Measurements from ENCODE around the gene NEK4. TPM values are rescaled to one million over a fixed set of nuclear protein-coding genes. Genes with fewer than 3 reads are reported as not detected.
A peak's percentile ranks its signal among the peaks of the same experiment; 100 is the strongest.

The NEK4 gene
- total and polyA plus RNA-seq, 5 donors from 2014 or later: 6.3 to 13.9 (median 7.7) TPM

DNA sequence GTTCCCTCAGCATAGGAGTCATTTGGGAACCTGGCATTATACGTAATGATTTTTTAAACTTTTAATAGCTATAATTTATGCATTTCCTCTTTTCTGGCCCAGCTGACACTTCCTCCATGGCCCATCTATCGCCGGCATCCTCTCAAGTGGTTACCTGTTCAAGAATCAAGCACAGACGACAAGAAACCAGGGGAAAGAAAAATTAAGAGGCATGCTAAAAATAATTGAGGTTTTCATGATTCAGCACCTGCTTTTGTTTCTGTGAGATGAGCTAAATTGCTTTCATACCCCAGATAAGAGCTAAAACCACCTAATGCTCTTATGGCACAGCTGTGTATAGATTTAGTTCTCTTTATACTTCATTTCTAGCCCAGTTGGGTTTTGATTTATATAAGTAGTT is 63.2 kb downstream of the NEK4 start:
- Histone ChIP-seq H3K9me3 (ENCODE audit: control insufficient read depth in 2 of 2, low read length in 2 of 2) (no peaks in the 10 kb centered on the region), H3K27ac (ENCODE audit: insufficient read depth, low read length, poor library complexity, severe bottlenecking) (peak overlapping the region; percentile 53), H3K36me3 (ENCODE audit: control insufficient read depth, insufficient read depth, low read length) (peaks cover 16% of the 10 kb centered on the region), H3K4me3 (ENCODE audit: low read depth, low read length) (peak overlapping the region; percentile 94), H3K4me1 (ENCODE audit: control insufficient read depth, insufficient read depth, low read length, poor library complexity, severe bottlenecking) (peaks cover 35% of the 10 kb centered on the region), H3K27me3 (ENCODE audit: control insufficient read depth, insufficient read depth, low read length) (no peaks in the 10 kb centered on the region)
- no peaks in the 10 kb centered on the region for H3K27me3 Mint-ChIP-seq
- DNase-seq: peak in 1 of 3 donors; percentile 36
- peak overlapping the region; percentile 76 to 100 (median 87) for H3K4me3 Mint-ChIP-seq
- H3K9me3 Mint-ChIP-seq: no peaks in the 10 kb centered on the region
- peak overlapping the region in 1 of 3 donors; percentile 96 for H3K27ac Mint-ChIP-seq
- peaks cover 3% of the 10 kb centered on the region for H3K36me3 Mint-ChIP-seq
- peaks cover 8 to 41% (median 29%) of the 10 kb centered on the region in 4 donors for H3K4me1 Mint-ChIP-seq
- ATAC-seq (ENCODE audit: low read depth in 2 of 2): no peak

DNA sequence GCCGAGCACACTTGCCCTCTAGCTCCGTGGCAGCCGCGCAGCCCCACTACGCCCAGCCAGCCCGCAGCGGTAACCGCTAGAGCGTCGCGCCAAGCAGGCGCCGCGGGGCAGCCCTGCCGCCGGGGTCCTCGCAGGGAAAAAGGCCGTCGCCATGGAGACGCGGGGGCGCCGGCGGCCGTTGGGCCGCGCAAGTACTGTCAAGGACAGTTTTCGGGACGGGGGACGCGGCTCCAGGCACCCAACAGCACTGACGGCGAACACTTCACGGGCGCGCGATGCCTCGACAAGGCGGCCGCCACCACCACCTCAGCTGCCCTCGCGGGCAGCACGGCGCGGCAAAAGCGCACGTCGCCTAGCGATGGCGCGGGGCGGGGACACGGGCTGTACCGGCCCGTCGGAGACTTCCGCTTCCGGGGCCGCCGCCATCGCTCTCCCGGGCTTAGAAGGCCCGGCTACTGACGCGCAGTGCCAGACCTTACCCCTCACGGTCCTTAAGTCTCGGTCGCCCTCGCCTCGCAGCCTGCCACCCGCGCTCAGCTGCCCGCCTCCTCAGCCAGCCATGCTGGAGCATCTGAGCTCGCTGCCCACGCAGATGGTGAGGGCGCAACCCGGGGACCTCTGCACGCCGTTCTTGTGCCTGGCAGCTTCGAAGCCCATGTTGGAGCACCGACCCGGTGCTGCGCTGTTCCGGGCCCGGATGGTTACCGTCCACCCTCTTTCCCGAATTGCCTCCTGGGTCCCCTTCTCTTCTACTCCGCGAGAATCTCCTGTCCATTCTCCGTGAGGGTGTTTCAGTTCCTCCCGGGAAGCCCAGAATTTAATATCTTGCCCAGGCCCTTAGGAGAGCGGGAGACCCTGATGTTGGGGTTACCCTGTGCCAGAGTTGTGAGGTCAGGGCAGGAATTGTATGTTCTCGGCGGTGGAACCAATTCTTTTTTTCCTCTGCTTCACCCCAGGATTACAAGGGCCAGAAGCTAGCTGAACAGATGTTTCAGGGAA is 64.8 kb downstream of the NEK4 start, which contains the start of the genes GLT8D1 and SPCS1:
Gene GLT8D1, minus strand, starts transcription at position 104 of the 999 bp plus-strand sequence. CDS start 5,331 bp downstream, outside the sequence.
Gene SPCS1, plus strand, starts transcription at position 419 of the 999 bp plus-strand sequence. Its CDS starts 141 bp downstream, at position 560.
- peaks cover 3% of the 10 kb centered on the region for H3K36me3 Mint-ChIP-seq
- no peaks in the 10 kb centered on the region for H3K27me3 Mint-ChIP-seq
- ATAC-seq (ENCODE audit: low read depth in 2 of 2) (peak; percentile 92), DNase-seq (peak; percentile 83 to 95 (median 92))
- peaks cover 8 to 41% (median 30%) of the 10 kb centered on the region in 4 donors for H3K4me1 Mint-ChIP-seq
- Histone ChIP-seq H3K4me3 (ENCODE audit: low read depth, low read length) (peak within 1 kb of the TSS; percentile 94), H3K27me3 (ENCODE audit: control insufficient read depth, insufficient read depth, low read length) (no peaks in the 10 kb centered on the region), H3K4me1 (ENCODE audit: control insufficient read depth, insufficient read depth, low read length, poor library complexity, severe bottlenecking) (peaks cover 35% of the 10 kb centered on the region), H3K9me3 (ENCODE audit: control insufficient read depth in 2 of 2, low read length in 2 of 2) (no peaks in the 10 kb centered on the region), H3K36me3 (ENCODE audit: control insufficient read depth, insufficient read depth, low read length) (peaks cover 13% of the 10 kb centered on the region), H3K27ac (ENCODE audit: insufficient read depth, low read length, poor library complexity, severe bottlenecking) (peak within 1 kb of the TSS; percentile 84)
- peak within 1 kb of the TSS; percentile 94 to 96 (median 96) for H3K27ac Mint-ChIP-seq
- H3K4me3 Mint-ChIP-seq: peak within 1 kb of the TSS; percentile 95 to 100 (median 96)
- H3K9me3 Mint-ChIP-seq: no peaks in the 10 kb centered on the region

DNA sequence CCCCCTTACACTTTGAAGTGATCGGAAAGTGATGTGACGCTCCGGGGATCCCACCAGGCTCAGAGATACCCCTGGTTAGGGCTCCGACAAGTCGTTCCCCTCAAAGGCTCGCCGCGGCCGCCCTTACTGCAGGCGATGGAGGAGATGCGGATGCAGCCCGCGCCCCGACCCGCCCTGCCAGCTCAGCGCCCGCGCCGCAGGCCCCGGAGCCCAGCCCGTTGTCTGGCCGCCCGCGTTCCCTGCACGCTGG is 65.4 kb downstream of the NEK4 start:
- peaks cover 8 to 41% (median 30%) of the 10 kb centered on the region in 4 donors for H3K4me1 Mint-ChIP-seq
- peak; percentile 61 to 64 for ATAC-seq (ENCODE audit: low read depth in 2 of 2)
- Histone ChIP-seq H3K36me3 (ENCODE audit: control insufficient read depth, insufficient read depth, low read length) (peaks cover 13% of the 10 kb centered on the region), H3K4me3 (ENCODE audit: low read depth, low read length) (peak overlapping the region; percentile 68), H3K27me3 (ENCODE audit: control insufficient read depth, insufficient read depth, low read length) (no peaks in the 10 kb centered on the region), H3K27ac (ENCODE audit: insufficient read depth, low read length, poor library complexity, severe bottlenecking) (peak overlapping the region; percentile 84), H3K9me3 (ENCODE audit: control insufficient read depth in 2 of 2, low read length in 2 of 2) (no peaks in the 10 kb centered on the region), H3K4me1 (ENCODE audit: control insufficient read depth, insufficient read depth, low read length, poor library complexity, severe bottlenecking) (peaks cover 35% of the 10 kb centered on the region)
- no peaks in the 10 kb centered on the region for H3K9me3 Mint-ChIP-seq
- H3K36me3 Mint-ChIP-seq: peaks cover 3% of the 10 kb centered on the region
- no peaks in the 10 kb centered on the region for H3K27me3 Mint-ChIP-seq
- DNase-seq: no peak
- peak overlapping the region; percentile 89 to 94 (median 94) for H3K27ac Mint-ChIP-seq
- peak overlapping the region; percentile 95 to 100 (median 96) for H3K4me3 Mint-ChIP-seq

DNA sequence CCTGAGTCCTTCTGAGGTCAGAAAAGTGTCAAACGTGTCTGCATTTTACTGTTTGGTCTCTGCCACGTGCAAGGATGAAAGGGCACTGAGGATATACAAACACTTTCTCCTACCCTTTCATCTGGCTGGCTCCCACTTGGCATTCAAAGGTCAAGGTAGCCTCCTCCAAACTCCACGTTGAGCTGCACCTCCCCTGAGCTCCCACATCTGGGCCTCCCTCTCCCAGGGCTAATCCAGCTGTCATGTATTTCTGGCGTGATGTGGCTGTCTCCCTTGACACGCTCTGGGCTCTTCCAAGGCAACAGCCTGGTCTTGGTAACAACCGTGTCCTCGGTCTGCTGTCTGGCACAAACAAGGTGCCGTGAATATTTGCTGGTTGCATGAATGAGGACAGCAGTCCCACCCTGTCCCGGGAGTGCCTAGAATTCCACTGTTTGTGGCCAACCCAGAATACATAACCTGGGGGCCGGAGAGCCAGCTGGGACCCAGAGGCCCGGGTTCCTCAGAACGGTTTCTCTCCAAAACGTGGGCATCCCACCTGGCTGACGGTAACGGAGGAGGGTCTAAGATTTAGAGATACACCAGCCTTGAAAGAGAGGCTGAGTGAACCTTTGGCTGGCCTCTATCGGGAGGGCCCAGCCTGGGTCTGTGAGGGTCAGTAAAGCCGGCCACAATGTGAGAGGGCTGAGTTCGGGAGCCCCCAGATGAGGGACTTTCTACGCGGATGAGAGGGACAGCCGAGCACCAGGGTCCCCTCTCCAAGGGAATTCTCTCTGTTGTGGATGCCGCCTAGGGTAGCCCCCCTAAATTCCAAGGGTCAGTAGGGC is 65.9 kb downstream of the NEK4 start:
- peak in 1 of 3 donors; percentile 32 for DNase-seq
- no peak for ATAC-seq (ENCODE audit: low read depth in 2 of 2)
- Histone ChIP-seq H3K27me3 (ENCODE audit: control insufficient read depth, insufficient read depth, low read length) (no peaks in the 10 kb centered on the region), H3K9me3 (ENCODE audit: control insufficient read depth in 2 of 2, low read length in 2 of 2) (no peaks in the 10 kb centered on the region), H3K27ac (ENCODE audit: insufficient read depth, low read length, poor library complexity, severe bottlenecking) (peak overlapping the region; percentile 84), H3K4me3 (ENCODE audit: low read depth, low read length) (peak overlapping the region; percentile 68), H3K4me1 (ENCODE audit: control insufficient read depth, insufficient read depth, low read length, poor library complexity, severe bottlenecking) (peaks cover 35% of the 10 kb centered on the region), H3K36me3 (ENCODE audit: control insufficient read depth, insufficient read depth, low read length) (peaks cover 16% of the 10 kb centered on the region)
- H3K36me3 Mint-ChIP-seq: peaks cover 3% of the 10 kb centered on the region
- peaks cover 8 to 41% (median 30%) of the 10 kb centered on the region in 4 donors for H3K4me1 Mint-ChIP-seq
- peak overlapping the region; percentile 95 to 100 (median 96) for H3K4me3 Mint-ChIP-seq
- no peaks in the 10 kb centered on the region for H3K9me3 Mint-ChIP-seq
- no peaks in the 10 kb centered on the region for H3K27me3 Mint-ChIP-seq
- peak overlapping the region; percentile 89 to 94 (median 94) for H3K27ac Mint-ChIP-seq

- peaks cover 35% of the 10 kb centered on the region for H3K4me1 ChIP-seq (ENCODE audit: control insufficient read depth, insufficient read depth, low read length, poor library complexity, severe bottlenecking)
- H3K36me3 Mint-ChIP-seq: no peaks in the 10 kb centered on the region
- H3K27me3 ChIP-seq (ENCODE audit: control insufficient read depth, insufficient read depth, low read length): no peaks in the 10 kb centered on the region
- no peak for ATAC-seq (ENCODE audit: low read depth in 2 of 2)
- peaks cover 14% of the 10 kb centered on the region for H3K36me3 ChIP-seq (ENCODE audit: control insufficient read depth, insufficient read depth, low read length)
- H3K4me1 Mint-ChIP-seq: peaks cover 8 to 41% (median 30%) of the 10 kb centered on the region in 4 donors
- no peak overlapping the region for H3K27ac Mint-ChIP-seq
- H3K27me3 Mint-ChIP-seq: no peaks in the 10 kb centered on the region
- peak overlapping the region; percentile 64 to 100 (median 96) for H3K4me3 Mint-ChIP-seq
- DNase-seq: no peak
- H3K9me3 ChIP-seq (ENCODE audit: control insufficient read depth in 2 of 2, low read length in 2 of 2): no peaks in the 10 kb centered on the region
- no peak overlapping the region for H3K27ac ChIP-seq (ENCODE audit: insufficient read depth, low read length, poor library complexity, severe bottlenecking)
- H3K9me3 Mint-ChIP-seq: no peaks in the 10 kb centered on the region
- H3K4me3 ChIP-seq (ENCODE audit: low read depth, low read length): no peak overlapping the region
These were observed 67.4 kb downstream of the NEK4 start for GRCh38 chr3:52703341-52703740.

DNA sequence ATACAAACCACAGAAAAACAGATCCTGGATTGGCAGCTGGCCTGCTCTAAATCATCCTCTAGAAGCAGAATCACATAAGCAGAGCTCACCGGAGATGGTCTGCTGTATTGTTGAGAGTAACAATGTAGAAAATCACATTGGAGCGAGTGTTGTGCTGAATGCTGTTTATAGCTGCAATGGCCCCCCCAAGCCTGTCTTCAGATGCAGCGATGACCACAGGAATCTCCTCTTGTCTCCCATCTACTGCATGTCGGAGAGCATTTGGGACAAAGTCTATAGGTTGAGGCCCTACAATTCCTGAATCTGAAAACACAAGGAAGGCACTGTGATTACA is 73.1 kb downstream of the NEK4 start:
- Mint-ChIP-seq H3K9me3 (no peaks in the 10 kb centered on the region), H3K36me3 (peaks cover 22% of the 10 kb centered on the region), H3K4me3 (no peak overlapping the region), H3K27me3 (no peaks in the 10 kb centered on the region), H3K4me1 (peaks cover 0 to 13% (median 5%) of the 10 kb centered on the region in 4 donors), H3K27ac (peak overlapping the region in 1 of 3 donors; percentile 17)
- Histone ChIP-seq H3K9me3 (ENCODE audit: control insufficient read depth in 2 of 2, low read length in 2 of 2) (no peaks in the 10 kb centered on the region), H3K4me1 (ENCODE audit: control insufficient read depth, insufficient read depth, low read length, poor library complexity, severe bottlenecking) (no peaks in the 10 kb centered on the region), H3K27ac (ENCODE audit: insufficient read depth, low read length, poor library complexity, severe bottlenecking) (no peak overlapping the region), H3K36me3 (ENCODE audit: control insufficient read depth, insufficient read depth, low read length) (peaks cover 62% of the 10 kb centered on the region), H3K27me3 (ENCODE audit: control insufficient read depth, insufficient read depth, low read length) (no peaks in the 10 kb centered on the region), H3K4me3 (ENCODE audit: low read depth, low read length) (no peak overlapping the region)
- DNase-seq: no peak
- ATAC-seq (ENCODE audit: low read depth in 2 of 2): no peak

DNA sequence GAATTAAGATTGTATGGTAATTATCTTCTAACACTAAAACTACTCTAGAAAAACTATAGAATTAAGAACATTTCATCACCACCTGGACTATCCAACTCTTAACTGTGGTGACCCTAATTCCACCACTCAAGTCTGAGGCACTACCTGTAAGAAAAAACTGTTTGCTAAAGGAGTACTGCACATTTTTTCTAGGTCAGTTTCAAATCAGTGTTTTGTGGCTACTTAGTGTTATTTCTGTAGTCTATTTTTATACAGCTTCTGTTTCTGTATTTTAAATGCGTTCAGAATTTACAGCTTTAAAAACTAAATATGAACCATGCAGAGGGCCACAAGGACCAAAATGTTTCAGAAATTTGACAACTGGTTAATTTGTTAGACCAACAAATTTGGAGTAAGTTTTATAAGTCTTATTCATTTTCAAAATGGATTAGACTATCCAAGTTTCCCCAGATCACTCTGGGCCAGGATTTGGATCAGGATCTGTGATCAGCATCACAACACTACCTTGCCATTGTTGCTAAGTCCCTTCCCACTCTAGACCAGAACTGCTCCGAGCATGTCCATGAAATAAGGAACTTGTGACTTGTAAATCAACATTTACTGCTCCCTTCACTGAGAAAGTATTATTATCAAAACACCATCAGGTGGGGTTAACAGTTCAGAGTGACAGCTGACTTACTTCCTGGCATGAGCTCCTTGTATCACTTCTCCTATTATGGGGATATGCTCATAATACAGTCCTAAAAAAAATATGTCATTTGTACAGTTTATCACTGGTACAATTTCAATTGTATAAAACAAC is 73.7 kb downstream of the NEK4 start:
- Histone ChIP-seq H3K4me3 (ENCODE audit: low read depth, low read length) (no peak overlapping the region), H3K27ac (ENCODE audit: insufficient read depth, low read length, poor library complexity, severe bottlenecking) (peak overlapping the region; percentile 9), H3K27me3 (ENCODE audit: control insufficient read depth, insufficient read depth, low read length) (no peaks in the 10 kb centered on the region), H3K9me3 (ENCODE audit: control insufficient read depth in 2 of 2, low read length in 2 of 2) (no peaks in the 10 kb centered on the region), H3K4me1 (ENCODE audit: control insufficient read depth, insufficient read depth, low read length, poor library complexity, severe bottlenecking) (no peaks in the 10 kb centered on the region), H3K36me3 (ENCODE audit: control insufficient read depth, insufficient read depth, low read length) (peaks cover 67% of the 10 kb centered on the region)
- peaks cover 0 to 13% (median 5%) of the 10 kb centered on the region in 4 donors for H3K4me1 Mint-ChIP-seq
- no peak for DNase-seq
- peaks cover 22% of the 10 kb centered on the region for H3K36me3 Mint-ChIP-seq
- H3K27ac Mint-ChIP-seq: peak overlapping the region in 1 of 3 donors; percentile 17
- no peak for ATAC-seq (ENCODE audit: low read depth in 2 of 2)
- no peak overlapping the region for H3K4me3 Mint-ChIP-seq
- no peaks in the 10 kb centered on the region for H3K9me3 Mint-ChIP-seq
- H3K27me3 Mint-ChIP-seq: no peaks in the 10 kb centered on the region

Data from CD4-positive, CD25-positive, alpha-beta regulatory T cell (primary cell).